A172 (cell line): ENCODE results near the gene DNAJB1. TPM values are rescaled to one million over a fixed set of nuclear protein-coding genes. Genes with fewer than 3 reads are reported as not detected.

Experiments
- DNase-seq: peaks from one replicate; pipeline ENCODE4 v3.0.0-alpha.2; 2015; ENCODE audit warnings: low spot score
- total RNA-seq: library from RNA; depleted of rRNA; stranded (reverse); fragments of >200 nt; shearing (Covaris generic); gene quantifications from 2 replicates; pipeline ENCODE4 v1.2.3, GENCODE V29; 2014; rRNA removed

The DNAJB1 gene
- total RNA-seq, 1 experiment from 2014 or later: 216 TPM

DNA sequence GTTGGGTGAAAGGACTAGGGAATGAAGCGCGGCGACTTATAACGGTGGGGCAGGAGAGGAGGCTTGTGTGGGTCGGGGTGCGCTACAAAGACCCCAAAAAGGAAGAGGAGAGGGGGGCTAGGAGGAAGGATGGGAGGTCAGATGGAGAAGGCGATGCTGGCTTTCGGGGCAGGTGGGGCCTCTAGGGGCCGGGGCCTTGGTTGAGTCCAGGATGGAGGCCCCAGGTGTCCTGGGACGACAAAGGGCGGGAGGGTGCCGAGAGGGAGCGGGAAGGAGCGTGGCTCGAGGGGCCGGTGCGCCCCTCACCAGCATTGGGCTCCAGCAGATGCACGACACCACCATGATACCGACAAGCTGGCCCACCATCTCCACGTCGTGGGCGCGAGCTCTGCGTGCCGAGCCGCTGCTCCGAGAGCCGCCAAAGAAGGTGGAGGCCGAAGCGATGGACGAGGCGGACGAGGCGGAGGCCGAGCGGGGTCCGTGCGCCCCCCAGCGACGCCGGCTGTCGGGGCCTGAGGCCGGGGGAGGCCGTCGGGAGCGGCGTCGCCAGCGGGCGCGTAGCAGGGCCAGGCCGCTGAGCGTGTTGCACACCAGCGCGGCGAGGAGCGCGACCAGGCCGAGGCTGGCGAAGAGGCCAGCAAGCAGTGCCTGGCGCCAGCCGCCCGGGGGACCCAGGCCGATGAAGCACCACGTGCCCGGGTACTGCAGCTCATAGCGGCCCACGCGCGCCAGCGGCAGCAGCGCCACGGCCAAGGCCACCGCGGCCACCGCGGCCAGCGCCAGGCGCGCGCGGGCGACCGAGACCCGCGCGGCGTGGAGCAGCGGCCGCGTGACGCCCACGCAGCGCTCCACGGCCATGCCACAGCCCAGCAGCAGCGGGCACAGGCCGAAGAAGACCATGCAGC is 44.9 kb downstream of the DNAJB1 start:
- DNase-seq: no peak

DNA sequence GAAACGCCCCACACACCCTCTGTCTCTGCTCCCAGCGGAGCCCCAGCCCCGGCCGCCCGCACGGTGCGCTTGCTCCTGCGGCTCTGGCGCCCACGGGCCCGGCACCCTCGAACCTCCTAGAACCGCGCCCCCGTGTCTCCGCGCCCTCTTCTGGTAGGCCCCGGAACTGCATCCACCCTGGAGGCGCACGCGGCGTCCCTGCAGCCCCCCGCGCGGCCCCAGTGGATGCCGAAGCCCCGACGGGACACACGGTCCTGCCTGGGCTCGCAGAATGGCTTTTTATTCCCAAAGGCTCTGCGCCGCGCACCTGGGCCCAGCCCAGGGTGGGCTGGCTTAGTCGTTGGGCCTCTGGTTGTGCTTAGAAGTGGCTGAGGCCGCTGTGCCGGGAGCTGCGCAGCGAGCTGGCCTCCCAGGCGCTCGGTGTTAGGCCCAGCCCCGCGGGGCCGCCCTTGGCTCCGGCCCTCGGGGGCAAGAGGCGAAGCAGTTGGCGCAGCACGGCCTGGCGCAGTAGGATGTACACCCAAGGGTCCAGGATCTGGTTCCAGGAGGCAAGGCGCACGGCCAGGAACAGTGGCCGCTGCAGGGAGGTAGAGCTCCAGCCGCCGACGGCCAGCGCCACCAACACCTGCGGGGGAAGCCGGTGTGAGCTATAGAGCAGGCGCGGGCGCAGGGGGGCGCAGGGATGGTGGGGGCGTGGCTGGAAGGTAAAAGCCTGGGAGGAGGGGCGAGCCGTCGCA is 45.8 kb downstream of the DNAJB1 start:
- no peak for DNase-seq

DNA sequence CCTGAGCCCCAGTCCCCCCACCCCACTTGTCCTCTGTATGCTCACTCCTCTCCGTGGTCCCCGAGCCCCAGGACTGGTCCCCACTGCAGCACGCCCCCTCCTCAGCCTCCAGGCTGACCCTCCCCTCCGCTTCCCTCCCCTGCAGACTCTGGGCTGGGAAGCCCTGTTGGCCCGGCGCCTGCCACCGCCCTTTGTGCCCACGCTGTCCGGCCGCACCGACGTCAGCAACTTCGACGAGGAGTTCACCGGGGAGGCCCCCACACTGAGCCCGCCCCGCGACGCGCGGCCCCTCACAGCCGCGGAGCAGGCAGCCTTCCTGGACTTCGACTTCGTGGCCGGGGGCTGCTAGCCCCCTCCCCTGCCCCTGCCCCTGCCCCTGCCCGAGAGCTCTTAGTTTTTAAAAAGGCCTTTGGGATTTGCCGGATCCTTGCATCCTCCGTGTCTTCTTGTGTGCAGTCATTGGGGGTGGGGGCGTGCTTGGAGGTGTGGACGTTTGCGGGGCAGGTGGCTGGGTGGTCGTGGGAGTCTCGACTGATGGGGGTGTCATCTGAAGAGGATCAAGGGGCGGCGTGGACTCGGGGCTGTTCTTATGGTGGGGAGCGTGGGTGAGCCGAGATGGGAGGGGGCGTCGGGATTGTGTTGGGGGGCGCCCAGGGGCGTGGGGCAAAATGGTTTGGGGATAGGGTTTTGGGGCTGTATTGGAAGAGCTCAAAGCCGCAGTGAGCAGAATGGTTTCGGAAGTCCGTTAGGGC is 46.6 kb downstream of the DNAJB1 start:
- no peak for DNase-seq

DNA sequence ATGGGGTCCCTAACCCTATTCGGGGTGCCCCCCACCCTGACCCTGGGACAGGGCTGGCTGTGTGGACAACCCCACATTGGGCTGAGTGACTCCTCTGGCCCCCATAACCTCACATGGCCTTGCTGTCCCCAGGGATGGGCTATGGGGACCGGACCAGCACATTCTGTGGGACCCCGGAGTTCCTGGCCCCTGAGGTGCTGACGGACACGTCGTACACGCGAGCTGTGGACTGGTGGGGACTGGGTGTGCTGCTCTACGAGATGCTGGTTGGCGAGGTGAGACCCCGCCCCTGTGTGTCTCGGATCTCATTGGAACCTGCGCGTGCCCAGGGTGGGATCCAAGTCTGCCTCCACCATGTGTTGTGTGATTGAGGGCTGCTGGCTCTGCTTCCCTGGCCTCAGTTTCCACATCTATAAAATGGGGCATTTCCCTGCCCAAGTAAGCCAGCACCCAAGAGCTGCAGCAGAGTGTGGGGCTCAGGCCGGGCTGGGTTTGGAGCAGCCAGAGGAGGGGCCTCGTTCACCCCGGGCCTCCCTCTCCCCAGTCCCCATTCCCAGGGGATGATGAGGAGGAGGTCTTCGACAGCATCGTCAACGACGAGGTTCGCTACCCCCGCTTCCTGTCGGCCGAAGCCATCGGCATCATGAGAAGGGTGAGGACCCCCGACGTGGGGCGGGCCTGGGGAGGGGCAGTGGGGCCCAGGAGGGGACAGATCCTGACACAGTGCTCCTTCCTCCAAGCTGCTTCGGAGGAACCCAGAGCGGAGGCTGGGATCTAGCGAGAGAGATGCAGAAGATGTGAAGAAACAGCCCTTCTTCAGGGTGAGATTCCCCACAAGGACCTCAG is 47.9 kb downstream of the DNAJB1 start:
- no peak for DNase-seq

DNA sequence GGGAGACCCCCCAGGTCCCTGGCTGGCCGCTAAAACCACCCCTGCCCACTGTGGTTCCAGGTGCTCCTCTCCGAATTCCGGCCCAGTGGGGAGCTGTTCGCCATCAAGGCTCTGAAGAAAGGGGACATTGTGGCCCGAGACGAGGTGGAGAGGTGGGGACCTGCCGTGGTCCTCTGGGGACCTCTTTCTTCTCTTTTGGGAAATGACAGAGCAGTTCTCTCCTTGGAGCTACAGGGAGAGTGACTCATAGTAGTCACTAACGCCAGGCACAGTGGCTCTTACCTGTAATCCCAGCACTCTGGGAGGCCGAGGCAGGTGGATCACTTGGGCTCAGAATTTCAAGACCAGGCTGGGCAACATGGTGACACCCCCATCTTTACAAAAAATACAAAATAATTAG is 50.4 kb downstream of the DNAJB1 start:
- DNase-seq: no peak

DNA sequence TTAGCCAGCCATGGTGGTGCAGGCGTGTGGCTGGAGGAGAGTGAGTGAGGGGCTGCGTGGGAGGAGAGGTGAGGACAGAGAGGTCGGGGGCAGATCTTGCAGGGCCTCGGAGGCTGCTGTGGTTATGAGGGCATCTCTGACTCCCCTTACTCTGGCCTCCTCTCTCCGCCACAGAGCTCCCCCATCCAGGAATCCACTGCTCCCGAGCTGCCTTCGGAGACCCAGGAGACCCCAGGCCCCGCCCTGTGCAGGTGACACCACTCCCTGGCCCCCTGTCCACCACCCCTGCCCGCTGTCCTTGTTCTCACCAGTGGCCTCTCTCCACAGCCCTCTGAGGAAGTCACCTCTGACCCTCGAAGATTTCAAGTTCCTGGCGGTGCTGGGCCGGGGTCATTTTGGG is 50.8 kb downstream of the DNAJB1 start:
- DNase-seq: no peak

Other genes starting within 250 kb of the DNAJB1 start
- gene ADGRE5, start 137.0 kb downstream of the DNAJB1 start, total RNA-seq: 72.8 and 74.8 TPM in 2 replicates
- gene DDX39A, start 99.1 kb downstream of the DNAJB1 start, total RNA-seq: 312 and 320 TPM in 2 replicates
- gene PKN1, start 85.1 kb downstream of the DNAJB1 start, total RNA-seq: 181 and 208 TPM in 2 replicates
- 0.29 TPM in 1 of 2 replicates, not detected in the other for gene PTGER1, start 43.0 kb downstream of the DNAJB1 start, total RNA-seq
- gene GIPC1, start 22.3 kb downstream of the DNAJB1 start, total RNA-seq: 302 and 408 TPM in 2 replicates
- gene TECR, start 11.2 kb upstream of the DNAJB1 start, total RNA-seq: 69.6 and 81.8 TPM in 2 replicates
- 340 and 446 TPM in 2 replicates for gene NDUFB7, start 53.7 kb upstream of the DNAJB1 start, total RNA-seq
- gene CLEC17A, start 64.7 kb upstream of the DNAJB1 start, total RNA-seq: not detected in 2 replicates
- not detected in 2 replicates for gene ADGRE3, start 156.4 kb upstream of the DNAJB1 start, total RNA-seq
- gene ZNF333, start 171.7 kb upstream of the DNAJB1 start, total RNA-seq: 11.7 and 15.4 TPM in 2 replicates